CD4-positive, alpha-beta T cell treated with Interleukin-1 beta for 1 hour (primary cell): ENCODE data around the gene CREB3L1.

Experiments used
- DNase-seq, 2 donors: peaks; one replicate each; pipeline ENCODE4 v3.0.0-alpha.2; 2020 to 2022

Gene CREB3L1

DNA sequence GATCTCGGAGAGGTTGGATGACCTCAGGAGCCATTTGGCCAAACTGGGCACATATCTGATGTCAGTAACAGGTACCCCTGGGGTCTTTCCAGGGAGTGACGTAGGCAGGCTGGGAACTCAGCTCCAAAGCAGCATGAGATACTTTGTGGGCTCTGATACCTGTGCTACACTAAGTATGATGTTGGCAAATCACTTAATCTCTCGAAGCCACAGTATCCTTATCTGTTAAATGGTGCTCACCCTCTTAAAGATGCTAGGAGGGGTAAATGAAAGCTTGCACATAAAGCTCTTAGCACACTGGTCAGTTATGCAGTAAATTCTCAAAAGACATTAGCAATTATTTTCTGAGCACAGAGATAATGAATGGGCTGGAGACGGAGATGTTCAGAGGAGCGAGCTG, 52.7 kb downstream of the CREB3L1 start:
- no peak for DNase-seq

DNA sequence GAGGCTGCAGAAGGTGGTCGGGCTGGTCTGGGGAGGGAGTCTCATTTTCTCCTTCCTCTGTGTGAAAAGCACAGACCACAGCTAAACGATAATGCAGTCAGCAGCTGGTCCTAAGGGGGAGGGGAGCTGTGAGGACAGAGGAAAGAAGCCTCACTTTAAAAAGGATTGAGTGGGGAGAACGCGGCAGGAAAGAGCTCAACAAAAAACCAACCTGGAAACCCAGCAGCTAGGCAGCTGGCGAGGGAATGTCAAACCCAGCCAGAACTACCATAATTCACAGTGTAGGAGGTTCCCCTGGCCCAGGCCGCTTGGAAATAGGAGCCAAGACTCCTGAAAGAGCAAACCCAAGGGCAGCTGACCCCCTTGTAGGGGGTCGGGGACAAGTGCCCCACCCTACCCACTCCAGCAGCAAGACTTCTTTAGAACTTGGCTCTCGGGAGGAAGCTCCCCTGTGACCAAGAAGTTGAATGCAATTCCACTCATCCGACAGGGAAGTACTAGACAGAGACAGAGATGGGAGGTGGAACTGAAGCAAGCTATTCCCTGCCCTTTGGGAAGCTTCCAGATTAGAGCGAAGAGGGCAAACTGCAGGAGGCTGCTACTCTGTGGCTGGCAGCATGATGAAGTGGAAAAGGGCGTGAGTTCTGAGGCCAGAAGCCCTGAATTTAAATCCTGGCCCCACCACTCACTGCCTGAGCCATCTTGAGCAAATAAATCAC, 53.3 kb downstream of the CREB3L1 start:
- DNase-seq = no peak

DNA sequence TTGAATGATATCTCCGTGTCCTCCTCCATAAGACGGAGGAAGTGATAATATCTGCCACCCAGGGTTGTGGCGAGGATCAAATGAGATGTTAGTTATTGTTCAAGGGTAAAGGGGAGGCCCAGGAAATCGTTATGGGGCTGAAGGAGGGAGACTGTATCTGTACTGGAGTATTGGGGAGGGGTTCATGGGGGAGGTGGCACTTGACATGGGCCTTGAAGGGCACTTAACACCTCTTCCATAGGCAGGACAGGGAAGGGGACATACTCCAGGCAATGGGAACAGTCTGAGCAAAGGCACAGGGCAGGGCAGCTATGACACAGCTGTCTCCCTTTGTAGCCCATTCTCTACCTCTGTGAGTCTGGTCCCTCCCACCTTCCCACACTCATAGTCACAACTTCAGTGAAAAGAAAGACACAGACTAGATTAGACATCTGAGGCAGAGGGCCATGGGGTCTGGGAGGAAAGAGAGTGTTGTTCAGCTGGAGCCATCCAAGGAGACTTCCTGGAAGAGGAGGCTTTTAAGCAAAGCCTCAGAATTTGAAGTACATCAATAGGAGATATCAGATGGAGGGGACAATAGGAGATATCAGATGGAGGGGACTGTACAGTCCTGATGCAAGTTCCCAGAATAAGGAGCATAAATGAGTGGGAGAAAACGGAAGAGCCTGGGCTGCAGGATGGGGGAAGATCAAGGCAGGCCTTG, 54.0 kb downstream of the CREB3L1 start:
- peak in 1 of 2 donors; percentile 59 for DNase-seq

DNA sequence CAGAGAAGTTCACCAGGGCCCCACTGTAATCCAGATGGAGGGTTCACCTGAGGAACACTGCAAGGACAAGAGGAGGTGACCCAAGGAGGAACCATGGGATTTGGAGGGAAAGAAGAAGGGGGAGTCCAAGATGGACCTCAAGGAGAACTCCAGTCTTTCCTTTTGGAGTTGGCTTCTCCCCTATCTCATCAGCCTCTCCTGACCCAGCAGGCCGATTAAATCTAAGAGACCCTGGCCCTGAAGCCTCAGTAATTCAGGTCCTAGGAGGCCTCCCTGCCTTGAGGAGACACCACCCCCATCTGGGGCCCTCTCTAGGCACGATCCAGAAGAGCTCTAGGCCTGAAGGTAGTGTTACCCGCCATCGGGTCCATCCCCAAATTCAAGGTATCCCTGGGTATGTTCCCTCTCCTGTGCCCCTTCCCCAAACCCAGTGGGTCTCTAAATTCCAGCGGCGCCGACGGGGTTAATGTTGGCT, 54.7 kb downstream of the CREB3L1 start:
- no peak for DNase-seq

DNA sequence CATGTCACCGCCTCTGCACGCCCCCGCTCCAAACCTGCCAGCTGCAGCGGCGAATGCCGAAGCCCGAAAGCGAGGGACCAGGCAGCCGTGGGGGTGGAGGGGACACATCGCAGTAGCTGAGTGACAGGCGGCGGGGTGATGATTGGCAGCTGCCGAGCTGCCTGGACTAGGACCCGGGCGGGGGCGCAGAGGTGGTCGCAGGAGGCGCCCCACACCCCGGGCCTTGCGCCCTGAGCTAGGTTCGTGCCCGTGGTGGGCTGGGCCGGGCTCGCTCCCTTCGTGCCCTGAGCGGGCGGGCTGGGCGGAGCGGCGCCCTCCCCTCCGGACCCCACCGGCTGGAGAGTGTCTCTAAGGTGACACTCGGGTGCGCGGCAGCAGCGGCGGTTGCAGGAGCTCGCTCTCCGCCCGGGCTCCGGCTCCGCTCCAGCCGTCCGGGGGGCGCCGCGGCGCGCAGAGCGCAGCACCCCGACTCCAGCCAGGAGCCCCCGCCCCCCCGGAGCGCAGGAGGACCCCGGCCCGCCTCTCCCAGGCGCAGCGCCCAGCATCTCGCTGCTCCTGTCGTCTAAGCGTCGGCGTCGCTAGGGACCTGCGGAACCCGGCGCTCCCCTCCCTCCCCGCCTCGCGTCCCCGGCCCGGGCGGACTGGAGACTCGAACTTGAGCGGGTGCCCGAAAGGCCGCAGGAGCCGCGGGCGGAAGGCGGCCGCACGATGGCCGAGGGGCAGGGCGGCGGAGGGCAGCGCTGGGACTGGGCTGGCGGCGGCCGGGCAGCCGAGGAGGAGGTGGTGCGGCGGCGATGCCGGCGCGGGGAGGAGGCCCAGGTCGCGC, 55.3 kb downstream of the CREB3L1 start:
- peak in 1 of 2 donors; percentile 20 for DNase-seq

DNA sequence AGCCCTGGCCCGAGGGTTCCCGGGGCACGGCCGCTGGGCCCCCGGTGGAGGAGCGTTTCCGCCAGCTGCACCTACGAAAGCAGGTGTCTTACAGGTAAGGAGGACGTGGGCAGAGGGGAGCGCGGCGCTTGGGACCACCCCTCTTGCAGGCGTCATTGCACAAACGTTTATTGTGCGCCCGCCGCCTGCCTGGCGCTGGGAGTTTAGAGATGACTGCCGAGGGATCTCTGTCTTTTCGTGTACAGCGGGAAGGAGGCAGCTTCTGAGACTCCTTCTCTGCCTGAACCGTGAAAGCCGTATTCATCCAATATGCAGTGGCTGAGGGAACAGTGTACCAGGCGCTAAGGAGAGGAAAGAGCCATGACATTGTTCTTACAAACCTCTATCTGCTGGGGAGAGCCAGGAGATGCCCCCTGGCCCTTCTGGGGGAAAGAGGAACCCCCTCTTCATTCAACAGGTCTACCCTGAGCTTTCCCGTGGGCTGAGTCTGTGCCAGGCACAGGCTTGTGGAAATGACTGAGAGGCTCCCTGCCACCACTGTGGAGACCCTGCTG, 56.0 kb downstream of the CREB3L1 start:
- DNase-seq = peak in 1 of 2 donors; percentile 25

DNA sequence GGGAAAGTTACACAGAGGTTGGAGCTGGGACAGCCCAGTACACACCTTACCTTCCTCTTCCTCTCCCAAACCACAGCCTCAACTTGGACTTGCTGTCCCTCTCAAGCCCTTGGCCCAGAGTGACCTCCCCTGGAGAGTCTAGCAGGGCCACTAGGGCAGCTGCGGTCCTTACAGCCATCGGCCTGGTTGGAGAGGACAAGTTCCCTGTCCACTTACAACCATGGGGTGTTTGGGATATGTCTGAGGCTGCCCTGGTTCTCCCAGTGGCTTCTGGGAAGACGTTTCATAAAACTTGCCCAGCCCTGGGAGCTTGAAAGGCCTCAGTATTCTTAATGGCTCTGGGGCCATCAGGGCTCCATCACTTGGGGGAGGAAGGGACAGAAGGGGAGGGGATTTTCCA, 56.7 kb downstream of the CREB3L1 start:
- DNase-seq = no peak

DNA sequence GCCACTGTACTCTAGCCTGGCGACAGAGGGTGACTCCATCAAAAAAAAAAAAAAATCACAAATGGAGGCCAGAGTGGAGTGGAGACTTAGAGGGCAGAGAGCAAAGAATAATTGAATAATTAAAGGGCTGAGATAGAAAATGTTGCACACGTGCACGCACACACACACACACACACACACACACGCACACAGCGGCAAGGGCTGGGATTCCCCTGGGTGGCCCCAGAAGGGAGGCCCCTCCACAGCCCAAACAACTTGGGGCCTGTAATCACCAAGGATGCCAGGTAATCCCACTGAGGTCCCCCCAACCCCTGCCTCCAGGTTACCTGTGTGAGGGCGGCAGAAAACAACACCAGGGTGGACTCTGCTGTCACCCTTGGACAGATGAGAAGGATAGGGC, 57.8 kb downstream of the CREB3L1 start:
- no peak for DNase-seq

DNA sequence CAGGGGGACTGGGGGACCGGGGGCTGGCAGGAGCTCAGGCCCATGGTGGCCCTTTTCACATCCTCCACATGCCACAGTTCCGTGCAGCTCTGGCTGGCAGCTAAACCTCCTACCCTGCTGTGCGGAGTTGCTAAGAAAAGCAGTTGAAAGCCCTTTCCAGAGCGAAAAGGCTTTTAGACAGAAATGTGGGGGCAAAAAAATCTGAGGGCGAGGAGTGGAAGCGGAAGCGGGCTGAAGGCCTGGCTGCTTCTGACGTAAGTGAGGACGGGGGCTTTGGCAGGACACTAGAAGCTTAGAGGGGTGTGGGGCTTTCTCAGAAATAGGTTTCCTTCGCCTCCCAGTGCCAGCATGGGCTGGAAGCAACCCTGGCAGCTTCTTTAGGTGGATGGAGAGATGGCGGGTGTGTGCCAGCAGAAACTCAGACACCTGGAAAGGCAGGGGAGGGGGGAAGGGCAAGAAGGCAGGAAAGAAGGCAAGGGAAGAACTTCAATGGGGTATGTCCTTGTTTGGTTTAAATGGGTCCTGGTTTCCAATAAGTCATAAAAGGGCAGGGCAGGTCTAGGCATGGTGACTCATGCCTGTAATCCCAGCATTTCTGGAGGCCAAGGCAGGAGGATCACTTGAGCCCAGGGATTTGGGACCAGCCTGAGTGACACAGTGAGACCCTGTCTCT, 58.6 kb downstream of the CREB3L1 start:
- no peak for DNase-seq

DNA sequence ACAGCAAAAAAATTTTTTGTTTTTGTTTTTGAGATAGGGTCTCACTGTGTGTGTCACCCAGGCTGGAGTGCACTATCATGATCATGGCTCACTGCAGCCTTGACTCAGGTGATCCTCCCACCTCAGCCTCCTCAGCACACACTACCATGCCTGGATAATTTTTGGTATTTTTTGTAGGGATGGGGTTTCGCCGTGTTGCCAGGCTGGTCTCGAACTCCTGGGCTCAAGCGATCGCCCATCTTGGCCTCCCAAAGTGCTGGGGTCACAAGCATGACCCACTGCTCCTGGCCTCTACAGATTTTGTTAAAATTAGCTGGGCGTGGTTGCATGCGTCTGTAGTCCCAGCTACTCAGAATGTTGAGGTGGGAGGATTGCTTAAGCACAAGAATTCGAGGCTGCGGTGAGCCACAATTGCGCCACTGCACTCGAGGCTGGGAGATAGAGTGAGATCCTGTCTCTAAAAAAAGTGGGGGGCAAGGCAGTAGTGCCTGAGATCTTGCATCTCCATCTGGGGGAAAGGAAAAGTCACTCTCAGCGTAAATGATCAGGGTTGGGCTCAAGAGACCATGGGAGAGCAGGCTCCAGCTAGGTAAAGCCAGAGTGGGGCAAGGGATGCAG, 59.2 kb downstream of the CREB3L1 start:
- peak in 1 of 2 donors; percentile 56 for DNase-seq

DNA sequence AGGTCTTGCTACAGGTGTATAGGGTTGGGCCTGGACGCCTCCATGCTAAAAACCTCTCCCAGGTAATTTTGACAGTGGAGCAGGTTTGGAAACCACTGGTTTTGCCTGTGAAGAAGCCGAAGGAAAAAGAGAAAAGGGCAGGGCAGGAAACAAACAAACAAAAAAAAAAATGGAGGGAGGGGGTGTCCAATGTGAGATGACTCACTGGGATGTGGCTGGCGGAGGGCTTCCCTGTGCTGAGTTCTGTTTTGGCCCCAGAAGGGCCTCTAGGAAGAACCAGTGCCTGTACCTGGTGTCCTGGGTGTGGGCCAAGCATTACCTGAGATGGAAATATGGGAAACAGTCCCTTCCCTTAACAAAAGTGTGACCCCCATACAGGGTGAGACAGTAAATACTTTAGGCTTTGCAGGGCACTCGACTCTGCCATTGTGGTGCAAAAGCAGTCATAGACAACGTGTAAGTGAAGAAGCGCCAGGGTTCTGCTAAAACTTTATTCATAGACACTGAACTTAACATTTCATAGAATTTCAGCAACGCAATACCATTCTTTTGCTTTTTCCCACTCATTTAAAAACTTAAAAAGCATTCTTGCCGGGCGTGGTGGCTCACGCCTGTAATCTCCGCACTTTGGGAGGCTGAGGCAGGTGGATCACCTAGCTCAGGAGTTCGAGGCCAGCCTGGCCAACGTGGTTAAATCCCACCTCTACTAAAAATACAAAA, 60.3 kb downstream of the CREB3L1 start:
- no peak for DNase-seq

DNA sequence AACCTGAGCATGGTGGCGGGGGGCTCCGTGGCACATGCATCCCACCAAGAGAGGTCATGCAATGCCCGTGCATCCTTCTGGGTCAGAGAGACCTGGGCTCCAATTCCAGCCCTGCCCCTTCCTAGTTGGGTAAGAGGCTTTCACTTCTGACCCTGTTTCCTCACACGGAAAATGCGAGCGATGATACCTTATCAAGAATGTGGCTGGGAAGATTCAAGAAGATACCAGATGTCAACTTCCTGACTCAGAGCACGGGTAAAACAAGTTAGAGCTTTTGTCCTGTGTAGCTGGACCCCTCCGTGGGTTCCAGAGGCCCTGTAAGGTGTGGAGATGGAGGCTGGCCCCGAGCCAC, 61.1 kb downstream of the CREB3L1 start:
- no peak for DNase-seq

DNA sequence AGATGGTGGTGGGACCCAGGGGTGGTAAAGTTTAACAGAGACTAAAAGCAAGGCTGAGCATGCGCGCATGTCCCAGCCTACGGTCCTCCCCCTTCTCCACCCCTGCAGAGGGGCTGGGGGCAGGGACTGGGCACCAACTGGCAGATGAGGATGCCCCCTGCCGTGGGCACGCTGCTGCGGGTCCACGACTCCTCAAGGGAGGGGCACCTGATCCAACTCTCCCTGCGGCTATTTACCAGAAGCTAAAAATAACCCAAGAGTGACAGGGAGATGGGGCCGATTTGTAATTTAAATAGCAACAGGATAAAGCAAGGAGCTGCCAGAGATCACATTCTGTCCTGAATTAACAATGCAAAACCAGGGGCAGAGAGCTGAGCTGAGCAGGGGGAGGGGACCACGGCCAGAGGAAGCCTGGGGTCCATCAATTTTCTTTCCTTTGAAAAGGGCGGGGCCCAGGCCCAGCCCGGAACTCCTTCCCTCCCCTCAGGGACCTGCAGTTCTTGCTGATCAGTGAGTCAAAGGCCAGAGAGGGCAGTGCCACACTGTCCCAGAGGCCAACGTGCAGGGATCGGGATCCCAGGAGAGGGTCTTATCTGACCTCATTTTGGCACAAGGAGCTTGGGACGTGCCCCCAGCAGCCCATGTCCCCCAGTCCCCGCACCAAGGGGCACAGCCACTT, 61.7 kb downstream of the CREB3L1 start:
- DNase-seq = no peak

DNA sequence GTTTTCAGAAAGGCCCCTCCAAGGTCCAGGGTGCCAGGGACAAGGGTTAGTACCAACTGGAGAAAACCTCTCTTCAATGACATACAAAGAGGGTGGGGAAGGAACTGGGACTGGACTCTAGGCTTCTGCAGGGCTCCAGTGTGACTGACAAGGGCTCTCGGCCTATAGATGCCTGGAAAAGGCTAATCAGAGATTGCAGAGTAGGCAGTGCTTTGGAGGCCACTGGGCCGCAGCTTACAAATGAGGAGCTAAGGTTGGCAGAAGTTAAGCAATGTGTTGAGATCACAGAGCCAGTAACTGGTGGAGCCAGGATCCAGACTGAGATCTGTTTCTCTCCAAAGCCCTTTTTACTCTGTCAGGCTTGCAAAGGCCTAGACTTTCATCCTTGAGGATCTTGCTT, 62.4 kb downstream of the CREB3L1 start:
- DNase-seq = no peak

DNA sequence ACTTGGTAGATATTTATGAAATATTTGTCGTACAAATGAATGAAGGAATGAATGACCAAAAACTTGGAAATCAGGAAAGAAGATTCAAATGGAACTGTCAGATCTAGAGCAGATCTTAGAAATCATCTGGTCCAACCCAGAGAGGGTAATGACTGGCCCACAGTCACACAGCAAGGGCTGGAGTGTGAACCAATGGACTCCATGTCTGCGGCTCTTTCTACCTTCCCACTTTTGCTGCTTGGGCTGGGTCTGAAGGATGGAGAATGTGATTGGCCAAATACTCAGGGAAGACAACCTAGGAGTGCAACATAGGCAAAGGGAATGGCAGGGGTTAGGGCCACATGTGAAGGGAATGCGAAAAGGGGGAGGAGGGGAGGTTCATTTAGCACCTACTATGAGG, 64.0 kb downstream of the CREB3L1 start:
- no peak for DNase-seq

DNA sequence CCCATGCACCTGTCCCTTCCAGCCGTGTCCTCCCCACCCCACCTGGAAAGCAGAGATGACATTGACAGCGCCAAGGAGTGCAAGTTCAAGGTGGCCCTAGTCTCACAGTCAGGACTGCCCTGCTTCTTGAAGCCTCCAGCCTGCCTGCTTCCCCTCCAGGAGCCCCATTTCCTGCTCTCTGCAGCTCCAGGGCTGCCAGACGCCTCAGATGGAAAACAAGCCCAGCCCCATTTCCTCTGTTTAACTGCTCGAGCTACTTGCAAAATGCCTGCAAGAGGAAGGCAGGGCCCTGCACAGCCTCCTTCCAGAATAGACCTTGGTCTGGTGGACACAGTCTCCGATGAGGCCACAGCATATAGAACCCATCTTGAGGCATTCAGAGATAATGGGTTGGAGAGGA, 64.8 kb downstream of the CREB3L1 start:
- DNase-seq = peak in 1 of 2 donors; percentile 21

DNA sequence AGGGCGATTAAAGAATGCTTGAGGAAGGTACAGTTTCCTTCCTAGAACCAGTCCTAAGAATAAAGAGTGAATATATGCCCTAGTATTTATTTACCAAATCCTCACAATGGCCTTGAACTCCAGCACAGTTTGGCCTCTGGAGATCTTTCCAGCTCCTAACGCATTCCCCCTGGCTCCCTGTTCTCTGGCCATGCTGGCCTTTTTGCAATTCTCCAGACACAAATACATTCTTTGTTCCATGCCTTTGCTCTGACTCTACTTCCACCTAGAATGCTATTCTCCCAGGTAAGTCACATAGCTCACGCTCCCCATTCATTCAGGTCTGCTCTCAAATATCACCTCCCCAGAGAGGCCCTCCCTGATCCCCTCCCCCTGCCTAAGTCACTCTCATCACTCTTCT, 66.1 kb downstream of the CREB3L1 start:
- no peak for DNase-seq

DNA sequence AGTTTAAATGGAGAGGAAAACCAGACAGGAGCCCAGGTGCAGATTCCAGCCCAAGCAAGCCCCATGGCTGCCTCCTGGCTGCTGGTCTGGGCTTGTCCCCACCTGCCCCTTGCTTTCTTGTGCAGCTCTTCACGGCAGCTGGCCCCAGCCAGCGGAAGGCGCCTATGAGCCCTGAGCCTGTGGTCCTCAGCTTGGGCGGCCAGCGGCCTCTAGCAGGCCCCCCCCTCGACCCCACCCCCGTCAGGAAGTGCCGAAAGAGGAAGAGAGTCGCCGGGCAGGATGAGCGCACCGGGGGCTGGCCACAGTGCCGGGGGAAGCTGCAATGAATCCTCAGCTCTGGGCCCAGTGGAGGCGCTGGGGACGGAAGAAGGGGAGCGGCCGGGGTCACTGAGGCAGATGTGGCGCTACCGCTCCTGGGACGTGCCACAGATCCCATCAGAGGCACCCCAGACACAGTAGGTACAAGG, 67.7 kb downstream of the CREB3L1 start:
- DNase-seq = peak in 1 of 2 donors; percentile 54

DNA sequence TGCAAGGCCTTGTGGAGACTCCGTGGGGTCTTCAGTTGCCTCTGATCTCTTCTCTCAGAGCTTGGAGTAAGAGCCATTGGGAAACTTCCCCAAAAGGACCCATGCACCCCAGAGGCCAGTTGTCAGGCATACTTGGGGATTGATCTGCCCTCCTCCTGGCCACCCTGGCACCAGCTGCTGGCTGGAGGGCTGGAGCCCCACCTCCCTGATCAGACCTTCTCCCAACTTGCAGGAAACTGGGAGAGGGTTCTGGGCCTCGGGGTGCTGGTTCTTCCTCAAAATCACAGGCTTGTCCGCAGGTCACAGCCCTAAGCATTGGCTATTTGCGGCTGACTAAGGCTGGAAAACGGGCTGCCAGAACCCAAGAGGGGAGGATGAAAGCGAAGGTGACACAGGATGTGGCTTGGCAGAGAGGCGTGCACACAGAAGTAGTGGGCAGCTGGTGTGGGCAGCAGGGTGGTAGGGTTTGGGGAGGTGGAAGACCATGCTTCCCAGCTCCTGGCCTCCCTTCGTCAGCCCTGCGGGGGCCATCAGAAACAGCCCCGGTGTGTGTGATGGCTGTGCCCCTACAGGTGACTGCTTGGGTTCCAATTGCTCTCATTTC, 68.5 kb downstream of the CREB3L1 start:
- peak in 1 of 2 donors; percentile 27 for DNase-seq

DNA sequence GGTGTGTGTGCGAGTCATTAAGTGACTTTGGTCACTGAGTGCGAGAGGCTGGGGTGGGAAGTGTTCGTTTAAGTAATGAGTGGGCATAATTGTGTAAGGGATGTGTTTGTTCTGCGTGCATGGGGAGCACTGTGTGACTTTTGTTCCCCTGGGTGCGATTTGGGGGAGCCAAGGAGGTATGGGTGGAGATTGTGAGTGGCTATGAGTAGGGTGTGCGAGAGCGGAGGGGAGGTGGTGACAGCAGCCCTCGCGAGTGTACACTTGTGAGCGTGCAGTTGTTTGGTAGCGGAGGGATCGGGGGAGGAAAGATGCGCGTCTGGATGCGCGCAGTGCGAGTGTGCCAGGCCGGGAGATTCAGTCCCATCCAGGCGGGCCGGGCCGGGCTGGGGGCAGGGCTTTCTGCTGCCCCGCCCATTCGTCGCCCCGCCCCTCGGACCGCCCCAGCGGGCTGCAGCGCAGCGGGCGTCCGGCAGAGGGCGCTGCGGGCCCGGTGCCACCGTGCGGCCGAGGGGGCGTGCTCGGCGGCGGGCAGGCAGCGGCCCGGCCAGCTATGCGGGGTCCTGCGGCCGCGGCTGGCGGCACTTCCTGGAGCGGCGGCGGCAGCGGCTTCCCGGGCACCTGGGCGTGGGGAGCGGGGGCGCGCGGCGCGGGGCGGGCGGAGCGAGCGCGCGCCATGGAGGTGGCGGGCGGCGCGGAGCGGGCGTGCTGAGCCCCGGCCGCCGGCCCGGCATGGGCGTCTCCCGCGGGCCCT, 69.6 kb downstream of the CREB3L1 start, which contains the start of gene DGKZ:
Gene DGKZ, plus strand, starts transcription at position 578 of the 751 bp plus-strand sequence. CDS start 197 bp downstream, outside the sequence.
- DNase-seq = peak; percentile 92 to 93
